ENCODE results near the gene TRIML1. TPM values are rescaled to one million over a fixed set of nuclear protein-coding genes. Genes with fewer than 3 reads are reported as not detected.

TRIML1 gene
- total and polyA plus RNA-seq, 2 of the 8 experiments (the other 6 are each of a cell fraction or from before 2014, with no cell fraction given): not detected

DNA sequence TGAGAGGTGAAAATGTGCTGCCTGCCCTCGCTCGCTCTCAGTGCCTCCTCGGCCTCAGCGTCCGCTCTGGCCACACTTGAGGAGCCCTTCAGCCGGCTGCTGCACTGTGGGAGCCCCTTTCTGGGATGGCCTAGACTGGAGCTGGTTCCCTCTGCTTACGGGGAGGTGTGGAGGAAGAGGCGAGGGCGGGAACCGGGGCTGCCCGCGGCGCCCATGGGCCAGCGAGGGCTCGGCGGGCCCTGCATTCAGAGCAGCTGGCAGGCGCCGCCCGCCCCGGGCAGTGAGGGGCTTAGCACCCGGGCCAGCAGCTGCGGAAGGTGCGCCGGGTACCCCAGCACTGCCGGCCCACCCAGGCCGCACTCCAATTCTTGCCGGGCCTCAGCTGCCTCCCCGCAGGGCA, 39.6 kb downstream of the TRIML1 start:
- Histone ChIP-seq H2AFZ (ENCODE audit: low read length) (no peak overlapping the region), H2AK5ac (ENCODE audit: low read depth, low read length) (no peak overlapping the region), H3K18ac (ENCODE audit: extremely low read depth, low read length) (no peak overlapping the region), H3K23ac (ENCODE audit: insufficient read length) (no peak overlapping the region), H3K27ac (ENCODE audit: low read depth, low read length) (no peak overlapping the region), H2BK12ac (ENCODE audit: low read depth, low read length) (no peak overlapping the region), H4K20me1 (replicated peaks in 1 of 2; ENCODE audit: control insufficient read depth in 1 of 2, insufficient read depth in 2 of 2, low read length in 2 of 2) (no peaks in the 10 kb centered on the region), H3K4me2 (ENCODE audit: insufficient read depth in 1 of 2, low read depth in 2 of 2, low read length in 2 of 2) (no peak overlapping the region), H3K4ac (replicated peaks; ENCODE audit: insufficient read length, low read depth, low read length) (no peak overlapping the region), H3K23me2 (ENCODE audit: low read depth, low read length) (no peaks in the 10 kb centered on the region), H3K4me1 (replicated peaks in 1 of 4; ENCODE audit: control insufficient read depth in 3 of 4, insufficient read depth in 4 of 4, low read length in 3 of 4) (no peaks in the 10 kb centered on the region), H4K5ac (ENCODE audit: insufficient read length, low read depth, low read length) (no peak overlapping the region), H2BK5ac (ENCODE audit: low read depth, low read length) (no peak overlapping the region), H3K79me1 (ENCODE audit: low read depth, low read length) (no peaks in the 10 kb centered on the region), H2BK20ac (ENCODE audit: low read length) (no peak overlapping the region), H3K9me3 (ENCODE audit: insufficient read depth in 2 of 2, low read depth in 1 of 2, low read length in 1 of 2) (peaks cover 0 to 7% of the 10 kb centered on the region in 2 experiments; a peak in 2 of 4 replicates), H2BK120ac (replicated peaks; ENCODE audit: low read depth, low read length) (no peak overlapping the region), H4K8ac (ENCODE audit: extremely low read depth, insufficient read depth, low read length) (no peak overlapping the region), H3K4me3 (ENCODE audit: extremely low read depth in 1 of 4, insufficient read depth in 2 of 4, low read depth in 3 of 4, low read length in 4 of 4) (no peak overlapping the region), H3K36me3 (ENCODE audit: control insufficient read depth in 2 of 4, insufficient read depth in 4 of 4, low read length in 3 of 4) (peaks cover 0 to 6% (median 0%) of the 10 kb centered on the region in 4 experiments; a peak in 1 of 8 replicates), H3K14ac (ENCODE audit: insufficient read length) (no peak overlapping the region), H4K91ac (replicated peaks; ENCODE audit: insufficient read length, low read length) (no peak overlapping the region), H3K56ac (replicated peaks; ENCODE audit: insufficient read length, low read depth, low read length) (no peak overlapping the region), H3K79me2 (ENCODE audit: control insufficient read depth in 1 of 2, insufficient read depth in 2 of 2, low read length in 2 of 2) (no peaks in the 10 kb centered on the region), H3K27me3 (replicated peaks in 1 of 4; ENCODE audit: control insufficient read depth in 3 of 4, extremely low read depth in 1 of 4, insufficient read depth in 3 of 4, low read length in 3 of 4) (no peaks in the 10 kb centered on the region), H2BK15ac (ENCODE audit: low read length) (no peak overlapping the region), H3K9ac (replicated peaks in 1 of 4; ENCODE audit: extremely low read depth in 1 of 4, low read depth in 3 of 4, low read length in 3 of 4) (no peak overlapping the region)
- ChIA-PET CTCF (ENCODE audit: partially characterized antibody) (interaction anchor here (1.2 kb wide), 1 partner anchor 10 kb away, joined by 4 read pairs; no protein-coding TSS in a partner anchor), POLR2A (ENCODE audit: partially characterized antibody) (no interaction called here)
- no peak for DNase-seq (ENCODE audit: low read depth in 1 of 2, low spot score in 2 of 2)
- no peak for FAIRE-seq
- 96% methylated on average over 26 of the region's 28 CpGs; no CpG with 5 or more reads in 1 of the 2 experiments for WGBS, 2 experiments (ENCODE audit: extremely low coverage in 1 of 2, insufficient coverage in 1 of 2, insufficient read length in 1 of 2, insufficient replicate concordance in 2 of 2, low coverage in 1 of 2, low lambda C conversion rate in 2 of 2, missing lambda C conversion rate in 1 of 2)
- TF ChIP-seq GABPA (IDR thresholded peaks at IDR 0.05; ENCODE audit: borderline replicate concordance, insufficient read depth, low read length) (no peak), TBP (IDR thresholded peaks at IDR 0.05; ENCODE audit: low read depth, low read length) (no peak), NANOG (IDR thresholded peaks at IDR 0.05; ENCODE audit: insufficient read depth, low read depth, low read length, poor library complexity, severe bottlenecking) (no peak), HDAC2 (IDR thresholded peaks at IDR 0.05; ENCODE audit: borderline replicate concordance in 1 of 2, low read depth in 2 of 2, low read length in 2 of 2) (no peak), EP300 (IDR thresholded peaks at IDR 0.05; ENCODE audit: borderline replicate concordance in 1 of 2, low read depth in 2 of 2, low read length in 2 of 2) (no peak), ASH2L (IDR thresholded peaks at IDR 0.05; ENCODE audit: low read length) (no peak), KDM1A (IDR thresholded peaks at IDR 0.05; ENCODE audit: borderline replicate concordance, low read length) (no peak), PHF8 (conservative IDR thresholded peaks at IDR 0.05; ENCODE audit: low read depth, low read length) (no peak), KDM5A (IDR thresholded peaks at IDR 0.05; ENCODE audit: low read length) (no peak), SP2 (IDR thresholded peaks at IDR 0.05; ENCODE audit: low read length) (no peak)
- TF ChIP-seq, protein P1, sequence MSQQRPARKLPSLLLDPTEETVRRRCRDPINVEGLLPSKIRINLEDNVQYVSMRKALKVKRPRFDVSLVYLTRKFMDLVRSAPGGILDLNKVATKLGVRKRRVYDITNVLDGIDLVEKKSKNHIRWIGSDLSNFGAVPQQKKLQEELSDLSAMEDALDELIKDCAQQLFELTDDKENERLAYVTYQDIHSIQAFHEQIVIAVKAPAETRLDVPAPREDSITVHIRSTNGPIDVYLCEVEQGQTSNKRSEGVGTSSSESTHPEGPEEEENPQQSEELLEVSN (IDR thresholded peaks at IDR 0.05): no peak

Measured in H1 (cell line).